Measurements from ENCODE around the gene COL20A1. TPM values are rescaled to one million over a fixed set of nuclear protein-coding genes. Genes with fewer than 3 reads are reported as not detected.

The COL20A1 gene
- total RNA-seq, 1 donor from 2014 or later: not detected

DNA sequence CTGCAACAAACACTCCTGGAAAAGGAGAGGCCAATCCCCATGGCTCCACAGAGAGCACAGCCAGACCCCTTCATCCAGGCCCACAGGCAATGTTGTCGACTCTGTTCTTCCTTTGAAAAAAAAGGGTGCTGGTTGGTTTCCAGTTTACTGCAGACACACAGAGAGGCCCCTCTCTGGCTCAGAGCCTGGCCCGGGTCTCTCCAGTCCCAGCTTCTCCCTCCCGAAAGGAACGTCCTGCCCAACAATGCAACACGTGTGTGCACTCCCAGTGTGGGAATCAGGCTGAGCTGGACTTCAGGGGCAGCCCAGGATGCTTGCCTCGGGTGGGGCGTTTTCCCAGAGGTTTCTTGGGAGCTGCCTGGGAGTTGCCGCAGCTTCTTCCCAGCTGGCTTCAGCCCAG lies 34.2 kb upstream of the COL20A1 start:
- Histone ChIP-seq H3K4me3 (no peak overlapping the region), H3K9me3 (replicated peaks) (no peaks in the 10 kb centered on the region), H3K36me3 (no peaks in the 10 kb centered on the region), H3K27me3 (ENCODE audit: low read depth) (peaks cover 91% of the 10 kb centered on the region), H3K4me1 (peaks cover 11% of the 10 kb centered on the region), H3K27ac (replicated peaks) (no peak overlapping the region)
- TF ChIP-seq, protein P1, sequence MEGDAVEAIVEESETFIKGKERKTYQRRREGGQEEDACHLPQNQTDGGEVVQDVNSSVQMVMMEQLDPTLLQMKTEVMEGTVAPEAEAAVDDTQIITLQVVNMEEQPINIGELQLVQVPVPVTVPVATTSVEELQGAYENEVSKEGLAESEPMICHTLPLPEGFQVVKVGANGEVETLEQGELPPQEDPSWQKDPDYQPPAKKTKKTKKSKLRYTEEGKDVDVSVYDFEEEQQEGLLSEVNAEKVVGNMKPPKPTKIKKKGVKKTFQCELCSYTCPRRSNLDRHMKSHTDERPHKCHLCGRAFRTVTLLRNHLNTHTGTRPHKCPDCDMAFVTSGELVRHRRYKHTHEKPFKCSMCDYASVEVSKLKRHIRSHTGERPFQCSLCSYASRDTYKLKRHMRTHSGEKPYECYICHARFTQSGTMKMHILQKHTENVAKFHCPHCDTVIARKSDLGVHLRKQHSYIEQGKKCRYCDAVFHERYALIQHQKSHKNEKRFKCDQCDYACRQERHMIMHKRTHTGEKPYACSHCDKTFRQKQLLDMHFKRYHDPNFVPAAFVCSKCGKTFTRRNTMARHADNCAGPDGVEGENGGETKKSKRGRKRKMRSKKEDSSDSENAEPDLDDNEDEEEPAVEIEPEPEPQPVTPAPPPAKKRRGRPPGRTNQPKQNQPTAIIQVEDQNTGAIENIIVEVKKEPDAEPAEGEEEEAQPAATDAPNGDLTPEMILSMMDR (IDR thresholded peaks at IDR 0.05; ENCODE audit: borderline replicate concordance): no peak
- DNase-seq: no peak
- intact Hi-C loops (cut with micrococcal nuclease): no loop called here

DNA sequence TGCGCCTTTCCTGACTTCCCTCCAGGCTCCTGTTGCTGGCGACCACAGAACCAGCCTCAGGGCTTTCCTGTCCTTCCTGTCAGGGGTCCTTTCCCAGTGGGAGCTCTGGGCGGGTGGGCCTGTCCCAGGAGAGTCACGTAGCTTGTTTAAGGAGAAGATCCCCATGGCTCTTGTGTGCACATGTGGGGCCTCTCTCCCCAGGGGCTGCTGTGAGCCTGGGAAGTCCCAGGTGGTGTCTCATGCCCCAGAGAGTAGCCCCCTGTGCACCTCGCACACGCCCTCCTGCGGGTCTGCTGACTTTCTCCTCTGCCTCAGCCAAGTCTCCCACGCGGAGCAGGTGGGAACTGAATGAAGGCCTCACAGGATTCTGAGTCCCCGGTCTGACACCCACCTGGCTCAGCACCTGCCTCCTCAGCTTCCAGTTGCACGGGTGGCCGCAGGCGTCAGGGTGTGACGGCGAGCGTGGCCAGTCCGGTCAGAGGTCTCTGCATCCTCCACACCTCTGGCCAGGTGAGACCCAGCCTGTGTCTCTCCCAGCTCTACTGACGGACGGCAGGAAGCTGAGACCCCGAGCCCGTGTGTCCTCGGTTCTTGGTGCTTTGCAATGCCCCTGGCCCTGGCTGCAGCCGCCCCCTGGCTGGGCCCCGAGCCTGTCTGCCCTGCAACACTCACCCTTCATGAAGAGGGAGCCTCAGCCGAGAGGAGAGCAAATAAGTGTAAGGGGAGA lies 33.1 kb upstream of the COL20A1 start:
- intact Hi-C loops (cut with micrococcal nuclease): no loop called here
- Histone ChIP-seq H3K9me3 (replicated peaks) (no peaks in the 10 kb centered on the region), H3K27ac (replicated peaks) (no peak overlapping the region), H3K36me3 (no peaks in the 10 kb centered on the region), H3K4me3 (no peak overlapping the region), H3K4me1 (no peaks in the 10 kb centered on the region), H3K27me3 (ENCODE audit: low read depth) (peaks cover 91% of the 10 kb centered on the region)
- DNase-seq: no peak
- TF ChIP-seq, protein P1 (IDR thresholded peaks at IDR 0.05; ENCODE audit: borderline replicate concordance): no peak

DNA sequence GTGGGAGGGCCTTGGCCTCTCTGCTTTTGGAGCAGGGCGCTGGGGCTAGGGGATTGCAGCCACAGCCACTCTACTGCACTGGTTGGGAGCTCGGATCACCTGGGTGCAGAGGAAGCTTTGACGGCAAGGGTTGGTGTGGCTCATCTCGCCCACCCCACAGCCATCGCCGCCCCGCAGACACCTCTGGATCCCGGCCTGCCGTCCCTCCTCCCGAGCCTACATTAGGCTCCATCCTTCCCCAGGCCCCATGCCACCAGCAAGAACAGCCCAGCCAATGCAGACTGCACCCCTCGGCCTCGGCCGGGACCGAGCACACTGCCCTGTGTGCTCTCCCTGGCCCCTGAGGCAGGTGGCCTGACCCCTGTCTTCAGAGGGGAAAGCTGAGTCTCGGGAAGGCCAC lies 32.5 kb upstream of the COL20A1 start:
- Histone ChIP-seq H3K27ac (replicated peaks) (no peak overlapping the region), H3K36me3 (no peaks in the 10 kb centered on the region), H3K4me1 (no peaks in the 10 kb centered on the region), H3K4me3 (no peak overlapping the region), H3K27me3 (ENCODE audit: low read depth) (peaks cover 91% of the 10 kb centered on the region), H3K9me3 (replicated peaks) (no peaks in the 10 kb centered on the region)
- no peak for DNase-seq
- TF ChIP-seq, protein P1 (IDR thresholded peaks at IDR 0.05; ENCODE audit: borderline replicate concordance): no peak
- intact Hi-C loops (cut with micrococcal nuclease): no loop called here

DNA sequence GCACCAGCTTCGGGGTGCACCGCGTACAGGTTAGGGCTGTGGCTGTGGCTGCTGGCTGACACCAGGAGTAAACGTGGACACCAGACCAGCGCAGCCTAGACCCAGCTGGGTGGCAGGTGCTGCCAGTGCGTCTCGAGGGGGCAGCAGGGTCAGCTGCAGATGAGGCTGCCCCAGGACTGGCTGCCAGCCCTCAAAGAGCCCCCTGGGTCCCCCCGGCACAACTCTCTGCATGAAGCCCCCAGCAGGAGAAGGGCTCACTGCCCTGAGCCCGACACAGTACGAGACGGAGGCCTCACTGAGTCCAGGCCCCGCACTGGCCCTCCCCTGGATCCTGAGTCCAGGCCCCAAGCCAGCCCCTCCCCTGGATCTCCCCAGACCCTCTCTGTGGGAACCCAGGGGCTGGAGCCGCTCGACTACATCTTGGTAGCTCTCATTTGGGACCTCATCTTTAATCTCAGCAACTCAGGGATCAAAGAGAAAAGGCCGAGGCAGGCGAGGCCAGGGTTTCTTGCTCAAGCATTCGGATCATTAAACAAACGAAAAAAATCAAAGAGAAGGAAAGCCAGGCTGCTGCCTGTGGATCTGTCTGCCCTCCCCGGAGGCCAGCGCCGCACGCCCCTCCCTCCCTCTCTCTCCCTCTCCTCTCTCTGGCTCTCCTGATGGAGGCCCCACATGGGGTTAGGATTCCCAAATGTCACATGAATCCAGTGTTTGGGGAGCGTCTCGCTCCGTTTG lies 31.8 kb upstream of the COL20A1 start:
- DNase-seq: no peak
- Histone ChIP-seq H3K4me3 (no peak overlapping the region), H3K4me1 (no peaks in the 10 kb centered on the region), H3K27me3 (ENCODE audit: low read depth) (peaks cover 91% of the 10 kb centered on the region), H3K9me3 (replicated peaks) (no peaks in the 10 kb centered on the region), H3K36me3 (no peaks in the 10 kb centered on the region), H3K27ac (replicated peaks) (no peak overlapping the region)
- intact Hi-C loops (cut with micrococcal nuclease): no loop called here
- TF ChIP-seq, protein P1 (IDR thresholded peaks at IDR 0.05; ENCODE audit: borderline replicate concordance): no peak

DNA sequence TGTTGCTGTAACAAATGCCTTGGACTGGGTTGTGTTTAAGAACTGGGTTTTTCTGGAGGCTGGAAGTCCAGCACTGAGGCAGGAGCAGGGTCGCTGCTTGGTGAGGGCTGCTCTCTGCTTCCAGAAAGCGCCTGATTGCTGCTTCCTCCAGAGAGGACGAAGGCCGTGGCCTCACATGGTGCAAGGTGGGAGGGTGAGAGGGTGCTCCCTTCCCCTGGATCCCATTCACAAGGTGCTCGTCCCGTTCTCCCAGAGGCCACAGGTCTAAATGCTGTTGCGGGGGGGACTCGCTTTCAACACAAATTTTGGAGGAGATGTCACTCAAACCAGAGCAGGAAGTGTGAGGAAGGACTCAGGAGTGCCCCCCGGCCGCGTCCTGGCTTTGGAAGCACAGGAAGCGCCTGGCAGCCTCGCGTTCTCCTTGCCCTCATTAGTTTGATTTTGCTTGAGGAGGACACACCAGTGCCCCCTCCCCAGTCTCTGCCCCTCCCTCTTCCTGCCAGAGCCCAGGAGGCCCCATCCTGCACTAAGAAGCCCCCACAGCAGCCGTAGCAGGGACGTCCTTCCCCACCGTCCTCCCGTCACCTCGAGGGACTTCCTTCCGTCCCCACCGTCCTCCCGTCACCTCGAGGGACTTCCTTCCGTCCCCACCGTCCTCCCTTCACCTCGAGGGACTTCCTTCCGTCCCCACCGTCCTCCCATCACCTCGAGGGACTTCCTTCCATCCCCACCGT lies 31.0 kb upstream of the COL20A1 start:
- H3K27me3 ChIP-seq (ENCODE audit: low read depth): peaks cover 89% of the 10 kb centered on the region
- DNase-seq: no peak
- H3K36me3 ChIP-seq: no peaks in the 10 kb centered on the region
- intact Hi-C loops (cut with micrococcal nuclease): no loop called here
- no peaks in the 10 kb centered on the region for H3K9me3 ChIP-seq (replicated peaks)
- H3K4me1 ChIP-seq: no peaks in the 10 kb centered on the region
- TF ChIP-seq, protein P1 (IDR thresholded peaks at IDR 0.05; ENCODE audit: borderline replicate concordance): no peak
- no peak overlapping the region for H3K4me3 ChIP-seq
- no peak overlapping the region for H3K27ac ChIP-seq (replicated peaks)
